Measurements from ENCODE around the gene ESRRA.

ESRRA gene

GRCh38 chr11:64331569-64332371 is 26.4 kb downstream of the ESRRA start:
- peak overlapping the region; percentile 8 for H2AK5ac ChIP-seq (ENCODE audit: low read length)
- no peaks in the 10 kb centered on the region for H3K79me1 ChIP-seq (ENCODE audit: low read length)
- no peaks in the 10 kb centered on the region for H3K27me3 ChIP-seq (ENCODE audit: insufficient read depth, low read length)
- no peak overlapping the region for H2BK12ac ChIP-seq (ENCODE audit: low read length)
- DNase-seq = peak; percentile 45 to 50
- no peaks in the 10 kb centered on the region for H3K79me2 ChIP-seq (ENCODE audit: control insufficient read depth, insufficient read depth, low read length, poor library complexity)
- H3K23ac ChIP-seq (ENCODE audit: low read length) = no peak overlapping the region
- no peak overlapping the region for H3K4me3 ChIP-seq (ENCODE audit: low read depth, low read length)
- no peak overlapping the region for H4K8ac ChIP-seq (ENCODE audit: low read depth, low read length)
- 100% methylated on average over 1 of the region's 20 CpGs for WGBS (ENCODE audit: extremely low coverage, insufficient coverage, insufficient read length)
- H2BK5ac ChIP-seq (ENCODE audit: low read depth, low read length, poor library complexity) = no peak overlapping the region
- H3K18ac ChIP-seq (ENCODE audit: low read length) = no peak overlapping the region
- no peak overlapping the region for H3K14ac ChIP-seq (ENCODE audit: low read length)
- no peak overlapping the region for H3K4me2 ChIP-seq (ENCODE audit: low read length)
- H3K36me3 ChIP-seq (ENCODE audit: control insufficient read depth in 1 of 2, insufficient read depth in 2 of 2, low read length in 2 of 2) = no peaks in the 10 kb centered on the region
- H2BK120ac ChIP-seq (ENCODE audit: insufficient read depth, low read length, poor library complexity) = no peak overlapping the region
- H3K4ac ChIP-seq (ENCODE audit: low read depth, low read length) = no peak overlapping the region
- H4K91ac ChIP-seq (ENCODE audit: low read depth, low read length) = peak overlapping the region; percentile 15
- H3K9ac ChIP-seq (ENCODE audit: low read length) = no peak overlapping the region
- H4K12ac ChIP-seq (ENCODE audit: low read depth, low read length) = no peak overlapping the region
- no peak overlapping the region for H2AFZ ChIP-seq (ENCODE audit: insufficient read depth, low read length, poor library complexity)
- peaks cover 5 to 8% of the 10 kb centered on the region in 2 experiments for H3K4me1 ChIP-seq (ENCODE audit: control insufficient read depth in 1 of 2, insufficient read depth in 2 of 2, low read length in 2 of 2)
- H3K9me3 ChIP-seq (ENCODE audit: insufficient read depth, low read depth, low read length) = no peaks in the 10 kb centered on the region
- no peak overlapping the region for H3K27ac ChIP-seq (ENCODE audit: low read depth, low read length)

GRCh38 chr11:64333556-64333955 is 28.2 kb downstream of the ESRRA start:
- Histone ChIP-seq H3K9me3 (ENCODE audit: insufficient read depth, low read depth, low read length) (no peaks in the 10 kb centered on the region), H2AK5ac (ENCODE audit: low read length) (no peak overlapping the region)
- WGBS (ENCODE audit: extremely low coverage, insufficient coverage, insufficient read length) = no CpG with 5 or more reads among the region's 8 CpGs

GRCh38 chr11:64334764-64335735 is 29.7 kb downstream of the ESRRA start:
- Histone ChIP-seq H3K9ac (ENCODE audit: low read length) (no peak overlapping the region), H3K4me1 (ENCODE audit: control insufficient read depth in 1 of 2, insufficient read depth in 2 of 2, low read length in 2 of 2) (peaks cover 5 to 8% of the 10 kb centered on the region in 2 experiments), H3K27ac (ENCODE audit: low read depth, low read length) (peak overlapping the region; percentile 37), H4K12ac (ENCODE audit: low read depth, low read length) (no peak overlapping the region), H3K79me1 (ENCODE audit: low read length) (no peaks in the 10 kb centered on the region), H3K27me3 (ENCODE audit: insufficient read depth, low read length) (no peaks in the 10 kb centered on the region), H3K14ac (ENCODE audit: low read length) (no peak overlapping the region), H3K9me3 (ENCODE audit: insufficient read depth, low read depth, low read length) (no peaks in the 10 kb centered on the region), H3K4ac (ENCODE audit: low read depth, low read length) (no peak overlapping the region), H3K4me3 (ENCODE audit: low read depth, low read length) (no peak overlapping the region), H4K91ac (ENCODE audit: low read depth, low read length) (peak overlapping the region; percentile 50), H4K8ac (ENCODE audit: low read depth, low read length) (no peak overlapping the region), H3K4me2 (ENCODE audit: low read length) (no peak overlapping the region), H3K23ac (ENCODE audit: low read length) (no peak overlapping the region), H2BK5ac (ENCODE audit: low read depth, low read length, poor library complexity) (no peak overlapping the region), H2BK12ac (ENCODE audit: low read length) (no peak overlapping the region), H3K36me3 (ENCODE audit: control insufficient read depth in 1 of 2, insufficient read depth in 2 of 2, low read length in 2 of 2) (no peaks in the 10 kb centered on the region), H2BK120ac (ENCODE audit: insufficient read depth, low read length, poor library complexity) (peak overlapping the region; percentile 31), H2AFZ (ENCODE audit: insufficient read depth, low read length, poor library complexity) (no peak overlapping the region), H3K18ac (ENCODE audit: low read length) (no peak overlapping the region), H2AK5ac (ENCODE audit: low read length) (no peak overlapping the region), H3K79me2 (ENCODE audit: control insufficient read depth, insufficient read depth, low read length, poor library complexity) (no peaks in the 10 kb centered on the region)
- peak; percentile 97 to 98 for DNase-seq
- WGBS (ENCODE audit: extremely low coverage, insufficient coverage, insufficient read length) = no CpG with 5 or more reads among the region's 13 CpGs

More at GRCh38 chr11:64333556-64333955, 28.2 kb downstream of the ESRRA start:
- Histone ChIP-seq H2AFZ (ENCODE audit: insufficient read depth, low read length, poor library complexity) (no peak overlapping the region), H3K79me2 (ENCODE audit: control insufficient read depth, insufficient read depth, low read length, poor library complexity) (no peaks in the 10 kb centered on the region), H2BK120ac (ENCODE audit: insufficient read depth, low read length, poor library complexity) (no peak overlapping the region), H3K79me1 (ENCODE audit: low read length) (no peaks in the 10 kb centered on the region), H3K9ac (ENCODE audit: low read length) (no peak overlapping the region), H3K23ac (ENCODE audit: low read length) (no peak overlapping the region), H2BK5ac (ENCODE audit: low read depth, low read length, poor library complexity) (no peak overlapping the region), H3K27me3 (ENCODE audit: insufficient read depth, low read length) (no peaks in the 10 kb centered on the region), H4K12ac (ENCODE audit: low read depth, low read length) (no peak overlapping the region), H4K8ac (ENCODE audit: low read depth, low read length) (no peak overlapping the region), H3K14ac (ENCODE audit: low read length) (no peak overlapping the region), H3K4me3 (ENCODE audit: low read depth, low read length) (no peak overlapping the region), H2BK12ac (ENCODE audit: low read length) (no peak overlapping the region), H3K4me1 (ENCODE audit: control insufficient read depth in 1 of 2, insufficient read depth in 2 of 2, low read length in 2 of 2) (peaks cover 5 to 8% of the 10 kb centered on the region in 2 experiments), H3K36me3 (ENCODE audit: control insufficient read depth in 1 of 2, insufficient read depth in 2 of 2, low read length in 2 of 2) (no peaks in the 10 kb centered on the region), H3K27ac (ENCODE audit: low read depth, low read length) (no peak overlapping the region), H4K91ac (ENCODE audit: low read depth, low read length) (no peak overlapping the region), H3K18ac (ENCODE audit: low read length) (no peak overlapping the region), H3K4me2 (ENCODE audit: low read length) (no peak overlapping the region), H3K4ac (ENCODE audit: low read depth, low read length) (no peak overlapping the region)
- DNase-seq = peak in 1 of 2 donors; percentile 77

- Histone ChIP-seq H3K9ac (ENCODE audit: low read length) (no peak overlapping the region), H3K4ac (ENCODE audit: low read depth, low read length) (no peak overlapping the region), H3K23ac (ENCODE audit: low read length) (no peak overlapping the region), H3K4me1 (ENCODE audit: control insufficient read depth in 1 of 2, insufficient read depth in 2 of 2, low read length in 2 of 2) (peaks cover 10 to 13% of the 10 kb centered on the region in 2 experiments), H3K4me3 (ENCODE audit: low read depth, low read length) (no peak overlapping the region), H3K27me3 (ENCODE audit: insufficient read depth, low read length) (no peaks in the 10 kb centered on the region), H2BK5ac (ENCODE audit: low read depth, low read length, poor library complexity) (no peak overlapping the region), H3K79me1 (ENCODE audit: low read length) (peaks cover 6% of the 10 kb centered on the region), H3K14ac (ENCODE audit: low read length) (no peak overlapping the region), H3K36me3 (ENCODE audit: control insufficient read depth in 1 of 2, insufficient read depth in 2 of 2, low read length in 2 of 2) (no peaks in the 10 kb centered on the region), H3K27ac (ENCODE audit: low read depth, low read length) (no peak overlapping the region), H4K8ac (ENCODE audit: low read depth, low read length) (no peak overlapping the region), H3K18ac (ENCODE audit: low read length) (no peak overlapping the region), H4K91ac (ENCODE audit: low read depth, low read length) (no peak overlapping the region), H2AFZ (ENCODE audit: insufficient read depth, low read length, poor library complexity) (no peak overlapping the region), H3K79me2 (ENCODE audit: control insufficient read depth, insufficient read depth, low read length, poor library complexity) (peaks cover 2% of the 10 kb centered on the region), H2BK12ac (ENCODE audit: low read length) (no peak overlapping the region), H3K4me2 (ENCODE audit: low read length) (no peak overlapping the region), H2AK5ac (ENCODE audit: low read length) (no peak overlapping the region), H2BK120ac (ENCODE audit: insufficient read depth, low read length, poor library complexity) (no peak overlapping the region), H3K9me3 (ENCODE audit: insufficient read depth, low read depth, low read length) (peaks cover 3% of the 10 kb centered on the region), H4K12ac (ENCODE audit: low read depth, low read length) (no peak overlapping the region)
- no peak for DNase-seq
- no CpG with 5 or more reads among the region's 8 CpGs for WGBS (ENCODE audit: extremely low coverage, insufficient coverage, insufficient read length)
These were observed 32.4 kb downstream of the ESRRA start for GRCh38 chr11:64337538-64338249.
